H7 (cell line): ENCODE results near the gene ZMAT2. TPM values are rescaled to one million over a fixed set of nuclear protein-coding genes. Genes with fewer than 3 reads are reported as not detected.

Experiments used
- DNase-seq: peaks from one replicate; pipeline ENCODE4 v3.0.0; 2012
- H3K27me3 ChIP-seq: 2 replicates; pipeline ENCODE4 v1.6.0; 2011; ENCODE audit warnings: mild to moderate bottlenecking, low read length; ENCODE audit not compliant: control insufficient read depth, insufficient read depth
- H3K36me3 ChIP-seq: replicated peaks from 2 replicates; pipeline ENCODE4 v1.5.1; 2011; ENCODE audit warnings: low read length; ENCODE audit not compliant: control insufficient read depth, insufficient read depth
- H3K4me3 ChIP-seq: 2 replicates; pipeline ENCODE4 v1.5.1; 2011; ENCODE audit warnings: low read depth, mild to moderate bottlenecking, control low read depth, low read length, moderate library complexity; ENCODE audit not compliant: insufficient read depth
- total RNA-seq: library from RNA; depleted of rRNA; stranded (reverse); fragments of >200 nt; shearing (Covaris generic); gene quantifications from 2 replicates; pipeline ENCODE4 v1.2.3, GENCODE V29; 2014; rRNA removed

ZMAT2 gene
- total RNA-seq, 1 experiment from 2014 or later = 42.7 TPM

- Histone ChIP-seq H3K27me3 (no peaks in the 10 kb centered on the region), H3K36me3 (no peaks in the 10 kb centered on the region), H3K4me3 (no peak overlapping the region)
- DNase-seq = no peak
Observed at GRCh38 chr5:140733098-140733497, 32.9 kb downstream of the ZMAT2 start.

GRCh38 chr5:140734354-140734753, 34.1 kb downstream of the ZMAT2 start:
- Histone ChIP-seq H3K36me3 (no peaks in the 10 kb centered on the region), H3K4me3 (no peak overlapping the region), H3K27me3 (no peaks in the 10 kb centered on the region)
- no peak for DNase-seq

GRCh38 chr5:140737486-140737885, 37.2 kb downstream of the ZMAT2 start:
- no peak for DNase-seq
- Histone ChIP-seq H3K36me3 (no peaks in the 10 kb centered on the region), H3K27me3 (no peaks in the 10 kb centered on the region), H3K4me3 (no peak overlapping the region)

GRCh38 chr5:140741967-140742366, 41.7 kb downstream of the ZMAT2 start:
- no peak for DNase-seq
- Histone ChIP-seq H3K4me3 (no peak overlapping the region), H3K36me3 (no peaks in the 10 kb centered on the region), H3K27me3 (no peaks in the 10 kb centered on the region)

- Histone ChIP-seq H3K36me3 (no peaks in the 10 kb centered on the region), H3K4me3 (no peak overlapping the region), H3K27me3 (no peaks in the 10 kb centered on the region)
- DNase-seq = no peak
Observed at GRCh38 chr5:140753561-140753960, 53.3 kb downstream of the ZMAT2 start.

Other genes with a start within 250 kb of the ZMAT2 start
- 0.28 and 2.2 TPM in 2 replicates for gene EIF4EBP3, start 152.8 kb upstream of the ZMAT2 start, total RNA-seq
- 26.7 and 36.4 TPM in 2 replicates for gene SRA1, start 143.0 kb upstream of the ZMAT2 start, total RNA-seq
- gene APBB3, start 135.8 kb upstream of the ZMAT2 start, total RNA-seq = 9.2 and 24.0 TPM in 2 replicates
- 22.6 and 31.7 TPM in 2 replicates for gene SLC35A4, start 135.6 kb upstream of the ZMAT2 start, total RNA-seq
- gene CD14, start 67.3 kb upstream of the ZMAT2 start, total RNA-seq = 0.21 TPM in 1 of 2 replicates, not detected in the other
- 27.1 and 34.4 TPM in 2 replicates for gene TMCO6, start 61.0 kb upstream of the ZMAT2 start, total RNA-seq
- gene NDUFA2, start 52.8 kb upstream of the ZMAT2 start, total RNA-seq = 136 and 144 TPM in 2 replicates
- gene IK, start 52.6 kb upstream of the ZMAT2 start, total RNA-seq = 55.5 and 76.3 TPM in 2 replicates
- 15.7 and 24.0 TPM in 2 replicates for gene WDR55, start 35.5 kb upstream of the ZMAT2 start, total RNA-seq
- gene DND1, start 26.9 kb upstream of the ZMAT2 start, total RNA-seq = 0.83 and 0.85 TPM in 2 replicates
- 45.3 and 46.6 TPM in 2 replicates for gene HARS1, start 9.1 kb upstream of the ZMAT2 start, total RNA-seq
- gene HARS2, start 9.0 kb upstream of the ZMAT2 start, total RNA-seq = 31.8 and 33.5 TPM in 2 replicates
- gene PCDHA1, start 85.7 kb downstream of the ZMAT2 start, total RNA-seq = not detected in 2 replicates
- not detected in 2 replicates for gene PCDHA2, start 94.4 kb downstream of the ZMAT2 start, total RNA-seq
- gene PCDHA3, start 100.6 kb downstream of the ZMAT2 start, total RNA-seq = not detected in 2 replicates
- gene PCDHA4, start 106.6 kb downstream of the ZMAT2 start, total RNA-seq = 6.0 and 7.6 TPM in 2 replicates
- gene PCDHA5, start 121.2 kb downstream of the ZMAT2 start, total RNA-seq = 0.15 and 0.28 TPM in 2 replicates
- 0.30 and 0.42 TPM in 2 replicates for gene PCDHA6, start 127.5 kb downstream of the ZMAT2 start, total RNA-seq
- 0.28 and 0.37 TPM in 2 replicates for gene PCDHA7, start 133.8 kb downstream of the ZMAT2 start, total RNA-seq
- 0.11 and 0.14 TPM in 2 replicates for gene PCDHA8, start 140.7 kb downstream of the ZMAT2 start, total RNA-seq
- gene PCDHA9, start 147.9 kb downstream of the ZMAT2 start, total RNA-seq = 0.03 TPM in 1 of 2 replicates, not detected in the other
- 0.11 and 0.28 TPM in 2 replicates for gene PCDHA10, start 155.4 kb downstream of the ZMAT2 start, total RNA-seq
- gene PCDHA11, start 168.5 kb downstream of the ZMAT2 start, total RNA-seq = 10.0 and 10.2 TPM in 2 replicates
- gene PCDHA12, start 174.9 kb downstream of the ZMAT2 start, total RNA-seq = 1.9 and 2.3 TPM in 2 replicates
- 1.6 and 2.5 TPM in 2 replicates for gene PCDHA13, start 181.7 kb downstream of the ZMAT2 start, total RNA-seq
- gene PCDHAC1, start 225.9 kb downstream of the ZMAT2 start, total RNA-seq = 10.3 and 17.3 TPM in 2 replicates